Inflammatory macrophage (primary cell): ENCODE data around the gene MAP2.

Source experiments
- DNase-seq, 2 donors: peaks; one replicate each; pipeline ENCODE4 v3.0.0-alpha.2; 2020 to 2022

Gene MAP2

DNA sequence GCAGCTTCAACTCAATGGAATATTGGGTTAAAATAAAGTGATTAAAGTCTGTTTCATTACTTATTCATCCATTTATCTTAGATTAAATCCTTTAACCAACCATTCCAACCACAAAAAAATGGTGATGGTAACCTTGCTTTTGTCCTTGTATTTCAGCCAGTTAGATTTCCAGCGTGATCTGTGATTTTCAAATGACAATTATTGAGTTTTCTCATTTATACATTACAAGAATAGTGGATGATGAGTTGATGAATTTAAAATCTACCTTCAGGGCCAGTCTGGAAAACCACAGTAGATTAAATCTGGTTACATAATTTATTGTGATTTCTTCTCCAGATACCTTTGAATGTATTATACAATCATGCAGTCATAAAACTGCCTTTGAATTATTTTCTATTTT is 318.1 kb downstream of the MAP2 start:
- DNase-seq = no peak

GRCh38 chr2:209753020-209753419 is 329.2 kb downstream of the MAP2 start:
- no peak for DNase-seq

DNA sequence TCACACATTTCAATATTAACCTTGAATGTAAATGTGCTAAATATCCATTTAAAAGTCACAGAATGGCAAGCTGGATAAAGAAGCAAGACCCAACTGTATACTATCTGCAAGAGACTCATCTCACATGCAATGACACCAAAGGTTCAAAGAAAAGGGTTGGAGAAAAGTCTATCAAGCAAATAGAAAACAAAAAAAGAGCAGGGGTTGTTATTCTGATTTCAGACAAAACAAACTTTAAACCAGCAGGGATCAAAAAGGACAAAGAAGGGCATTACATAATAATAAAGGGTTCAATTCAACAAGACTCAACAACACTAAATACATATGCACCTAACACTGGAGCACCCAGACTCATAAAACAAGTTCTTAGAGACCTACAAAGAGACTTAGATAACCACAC is 333.3 kb downstream of the MAP2 start:
- no peak for DNase-seq

DNA sequence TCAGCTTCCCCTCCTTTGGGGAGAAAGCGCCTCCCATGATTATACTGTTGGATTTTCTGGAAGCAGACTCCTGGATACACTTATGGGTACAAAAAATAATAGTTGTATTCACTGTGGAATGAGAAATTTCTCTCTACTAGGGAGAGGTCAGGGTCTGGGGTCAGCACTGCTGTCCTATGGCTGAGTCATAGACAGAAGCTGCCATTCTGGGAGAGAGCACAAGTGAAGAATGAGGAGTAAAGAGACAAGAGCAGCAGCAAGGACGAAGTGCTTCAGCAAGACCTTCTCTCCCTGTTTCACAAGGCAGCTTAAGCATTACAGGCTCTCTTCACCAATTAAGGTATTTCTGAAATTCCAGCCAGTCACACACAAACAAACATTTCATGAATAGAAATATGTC is 337.7 kb downstream of the MAP2 start:
- no peak for DNase-seq

- no peak for DNase-seq
Measured at GRCh38 chr2:209762563-209762962, 338.7 kb downstream of the MAP2 start.

- no peak for DNase-seq
Measured at GRCh38 chr2:209763106-209763505, 339.3 kb downstream of the MAP2 start.

DNA sequence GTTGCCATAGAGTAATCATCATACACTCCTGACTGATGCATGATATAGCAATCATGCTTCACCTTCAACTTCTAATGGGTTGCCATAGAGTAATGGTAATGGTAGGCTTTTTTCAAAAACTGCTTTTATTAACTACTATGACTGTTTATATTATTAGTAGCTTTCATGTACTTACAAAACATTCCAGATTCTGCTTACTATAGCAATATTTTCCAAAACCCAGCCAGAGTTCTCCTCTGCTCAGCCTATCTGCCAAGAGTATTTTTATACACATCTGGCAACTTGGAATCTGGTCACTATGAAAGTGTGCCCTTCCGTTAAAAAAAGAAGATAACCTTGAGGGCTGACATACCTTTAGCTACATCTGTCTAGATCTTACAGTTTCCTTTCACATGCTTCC is 342.8 kb downstream of the MAP2 start:
- no peak for DNase-seq

GRCh38 chr2:209767316-209767715 is 343.5 kb downstream of the MAP2 start:
- no peak for DNase-seq

- no peak for DNase-seq
Measured at GRCh38 chr2:209768557-209768956, 344.7 kb downstream of the MAP2 start.

DNA sequence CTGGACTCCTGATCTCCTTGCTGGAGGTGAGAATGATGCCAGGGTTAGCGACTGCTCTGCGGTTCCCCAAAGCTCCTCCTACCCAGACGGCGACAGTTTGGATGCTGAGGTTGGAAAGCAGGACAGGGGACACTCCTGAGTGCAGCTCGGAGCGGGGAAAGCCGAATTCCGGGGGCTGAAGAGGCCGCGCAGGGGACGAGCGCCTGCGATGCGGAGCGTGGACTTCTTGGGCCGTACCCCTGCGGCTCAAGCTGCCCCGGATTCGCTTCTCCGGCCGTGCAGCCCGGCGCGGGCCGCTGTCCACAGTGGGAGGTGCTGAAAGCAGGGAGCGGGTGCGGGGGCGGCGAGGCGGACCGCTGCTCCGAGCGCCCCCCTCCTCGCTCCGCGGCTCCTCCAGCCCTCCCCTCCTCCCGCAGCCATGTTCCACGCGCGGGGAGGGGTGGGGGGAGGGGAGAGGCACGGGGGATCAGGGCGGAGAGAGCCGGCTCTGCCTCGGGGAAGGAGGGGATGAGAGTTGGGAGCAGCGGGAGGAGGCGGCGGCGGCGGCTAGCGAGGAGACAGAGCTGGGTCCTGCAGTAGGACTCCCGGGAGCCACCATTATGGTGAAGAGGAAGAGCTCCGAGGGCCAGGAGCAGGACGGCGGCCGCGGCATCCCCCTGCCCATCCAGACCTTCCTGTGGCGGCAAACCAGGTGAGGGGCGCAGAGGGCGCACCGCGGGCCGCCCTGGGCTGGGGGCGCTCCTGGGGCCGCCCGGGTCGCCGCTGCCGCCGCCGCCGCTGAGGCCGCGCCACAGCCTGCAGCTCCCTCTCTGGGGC is 347.8 kb downstream of the MAP2 start, which contains the start of gene UNC80:
Gene UNC80, plus strand, starts transcription at position 359 of the 816 bp plus-strand sequence. Its CDS starts 241 bp downstream, at position 600.
- peak in 1 of 2 donors; percentile 45 for DNase-seq

- no peak for DNase-seq
Measured at GRCh38 chr2:209772290-209772685, 348.4 kb downstream of the MAP2 start.

DNA sequence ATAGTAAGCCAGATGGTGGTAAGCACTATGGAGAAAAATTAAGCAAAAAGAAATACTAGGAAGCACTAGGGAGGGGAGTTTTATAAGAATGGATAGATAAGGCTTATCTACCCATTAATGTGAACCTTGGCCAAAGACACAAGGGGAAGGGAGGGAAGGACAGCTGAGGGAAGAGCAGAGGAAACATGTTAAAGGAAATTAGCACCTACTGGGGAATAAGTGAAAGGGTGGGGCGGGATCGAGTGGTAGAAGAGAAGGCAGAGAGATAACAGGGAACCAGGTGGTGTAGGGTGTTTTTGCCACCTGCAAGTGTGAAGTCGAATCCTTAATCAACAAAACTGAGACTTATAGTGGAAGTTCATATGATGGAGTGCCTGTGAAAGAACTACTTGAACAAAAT is 349.5 kb downstream of the MAP2 start:
- no peak for DNase-seq
